HCT116 (cell line): Measurements from ENCODE around the gene CENPM. TPM values are rescaled to one million over a fixed set of nuclear protein-coding genes. Genes with fewer than 3 reads are reported as not detected.
A peak's percentile ranks its signal among the peaks of the same experiment; 100 is the strongest.

Experiments used
- ATAC-seq: fragments of 200-7000 bp; cut with Tn5 transposase; 2 replicates; pipeline ENCODE4 v1.9.1; 2020; ENCODE audit warnings: mild to moderate bottlenecking, moderate library complexity
- BruUV-seq: library from RNA; stranded (reverse); fragments of 400-500 nt; replicated peaks from 2 replicates; lab custom pipeline; 2021; lab: Mats Ljungman, UMichigan
- CTCF ChIA-PET: fragments of 300-600 bp; sonication (Branson Sonifier 250); formaldehyde crosslinking; loops from one replicate; lab custom pipeline; 2021; ENCODE audit warnings: antibody characterized with exemption; lab: Charles Lee
- POLR2A ChIA-PET: fragments of 300-600, 350-600 bp; sonication (Branson Sonifier 250); formaldehyde crosslinking; loops from one replicate; lab custom pipeline; 2021; ENCODE audit warnings: antibody characterized with exemption; lab: Charles Lee
- RAD21 ChIA-PET, 2 experiments: fragments of 300-600 bp; sonication (Branson Sonifier 250); formaldehyde crosslinking; loops; one replicate each; lab custom pipeline; 2023; ENCODE audit warnings: low total read pairs in 2 of 2; ENCODE audit not compliant: uncharacterized antibody in 2 of 2, unreplicated experiment in 2 of 2, low non-redundant PET in 1 of 2; lab: Charles Lee
- DNase-seq: peaks from one replicate; pipeline ENCODE4 v3.0.0-alpha.2; 2010; ENCODE audit warnings: low read depth, low spot score
- H2AFZ ChIP-seq: fragments of 200-600 bp; shearing (Covaris generic), sonication (generic); 2 replicates; pipeline ENCODE4 v1.6.1; 2017; ENCODE audit warnings: low read depth, mixed run types, mixed read lengths, antibody characterized with exemption, low read length; ENCODE audit not compliant: poor library complexity, severe bottlenecking
- H3K27ac ChIP-seq: 2 replicates; pipeline ENCODE4 v1.5.1; 2012; ENCODE audit warnings: low read depth, low read length
- H3K27me3 ChIP-seq: fragments of 200-600 bp; sonication (generic); 2 replicates; pipeline ENCODE4 v1.6.1; 2016; ENCODE audit warnings: mixed run types, low read length, mixed read lengths; ENCODE audit not compliant: insufficient read depth
- H3K36me3 ChIP-seq, 2 experiments: fragments of 200-500 bp in 1 of 2; fragments of 200-600 bp in 1 of 2; sonication (Bioruptor generic) in 1 of 2; sonication (generic) in 1 of 2; 2 replicates each; pipeline versions ENCODE4 v1.5.1 to v1.6.1; 2014 to 2016; ENCODE audit warnings: low read length in 2 of 2, inconsistent platforms in 1 of 2, mixed read lengths in 1 of 2, mixed run types in 1 of 2; ENCODE audit not compliant: insufficient read depth in 2 of 2, control insufficient read depth in 1 of 2
- H3K4me1 ChIP-seq, 2 experiments: fragments of 200-600 bp in 1 of 2; sonication (generic) in 1 of 2; 2 replicates each; pipeline versions ENCODE4 v1.5.1 to v1.6.1; 2012 to 2017; ENCODE audit warnings: low read length in 2 of 2, inconsistent platforms in 1 of 2, mild to moderate bottlenecking in 1 of 2, mixed read lengths in 1 of 2, mixed run types in 1 of 2, moderate library complexity in 1 of 2; ENCODE audit not compliant: insufficient read depth in 2 of 2, control insufficient read depth in 1 of 2
- H3K4me2 ChIP-seq: fragments of 200-600 bp; sonication (generic); 2 replicates; pipeline ENCODE4 v1.6.1; 2017; ENCODE audit warnings: mixed run types, low read length, mixed read lengths
- H3K4me3 ChIP-seq, 2 experiments: fragments of 200-600 bp in 1 of 2; sonication (generic) in 1 of 2; replicated peaks in 1 of 2; 2 replicates each; pipeline ENCODE4 v1.5.1; 2011 to 2016; ENCODE audit warnings: low read length in 2 of 2, control low read depth in 1 of 2, low read depth in 1 of 2, mild to moderate bottlenecking in 1 of 2, mixed read lengths in 1 of 2, mixed run types in 1 of 2
- H3K79me2 ChIP-seq: fragments of 200-600 bp; sonication (generic); 2 replicates; pipeline ENCODE4 v1.6.1; 2017; ENCODE audit warnings: mild to moderate bottlenecking, mixed run types, low read length, moderate library complexity, mixed read lengths; ENCODE audit not compliant: insufficient read depth
- H3K9ac ChIP-seq: fragments of 200-600 bp; sonication (generic); 2 replicates; pipeline ENCODE4 v1.6.1; 2016; ENCODE audit warnings: low read length, mixed read lengths
- H3K9me2 ChIP-seq: fragments of 200-600 bp; sonication (generic), shearing (Covaris generic); 2 replicates; pipeline ENCODE4 v1.6.1; 2017; ENCODE audit warnings: mixed run types, mild to moderate bottlenecking, moderate library complexity; ENCODE audit not compliant: insufficient read depth
- H3K9me3 ChIP-seq, 2 experiments: fragments of 200-500 bp in 1 of 2; fragments of 200-600 bp in 1 of 2; sonication (Bioruptor generic) in 1 of 2; sonication (generic) in 1 of 2; 2 replicates each; pipeline ENCODE4 v1.6.1; 2014 to 2017; ENCODE audit warnings: low read length in 2 of 2, mixed read lengths in 2 of 2, inconsistent platforms in 1 of 2, low read depth in 1 of 2, mild to moderate bottlenecking in 1 of 2, mixed run types in 1 of 2, moderate library complexity in 1 of 2; ENCODE audit not compliant: control insufficient read depth in 1 of 2, insufficient read depth in 1 of 2
- H4K20me1 ChIP-seq: fragments of 200-600 bp; sonication (generic), shearing (Covaris generic); 2 replicates; pipeline ENCODE4 v1.6.1; 2017; ENCODE audit warnings: mixed run types, mild to moderate bottlenecking, moderate library complexity; ENCODE audit not compliant: insufficient read depth
- EGR1 ChIP-seq: IDR thresholded peaks from 2 replicates; pipeline ENCODE4 v1.6.1; 2012; ENCODE audit warnings: low read depth
- EZH2 ChIP-seq: fragments of 200-600 bp; sonication (generic); IDR thresholded peaks from 2 replicates; pipeline ENCODE4 v1.6.1; 2017; ENCODE audit warnings: antibody characterized with exemption, mixed run types
- EZH2phosphoT487 ChIP-seq: fragments of 200-600 bp; IDR thresholded peaks from 2 replicates; pipeline ENCODE4 v1.6.1; 2018; ENCODE audit warnings: antibody characterized with exemption, borderline replicate concordance
- RAD21 ChIP-seq: IDR thresholded peaks from 2 replicates; pipeline ENCODE4 v1.6.1; 2012; ENCODE audit warnings: low read depth, mild to moderate bottlenecking
- SIN3A ChIP-seq: IDR thresholded peaks from 2 replicates; pipeline ENCODE4 v1.6.1; 2012; ENCODE audit warnings: low read depth
- SRF ChIP-seq: IDR thresholded peaks from 2 replicates; pipeline ENCODE4 v1.6.1; 2012; ENCODE audit warnings: low read depth
- ZNF274 ChIP-seq: fragments of 200-500 bp; sonication (Bioruptor generic); IDR thresholded peaks from 2 replicates; pipeline ENCODE4 v1.6.1; 2014; ENCODE audit warnings: mild to moderate bottlenecking, low read depth, low read length, inconsistent platforms
- intact Hi-C: fragments of 100-400 bp; cut with micrococcal nuclease; formaldehyde crosslinking; loops from 2 replicates; pipeline ENCODE4 v1.10.0; 2022
- total RNA-seq: library from RNA; stranded (reverse); gene quantifications from one replicate; pipeline ENCODE4 v1.2.1, GENCODE V29; 2021; ENCODE audit not compliant: unreplicated experiment

The CENPM gene
- total RNA-seq, 1 experiment from 2014 or later: 44.7 TPM

- intact Hi-C loops: loop anchor here (2.0 to 5.0 kb wide), 2 partner anchors 146 to 479 kb away; no protein-coding TSS in a partner anchor
- no TSS peak for BruUV-seq
- H3K27ac ChIP-seq: no peak overlapping the region
- no peak overlapping the region for H2AFZ ChIP-seq
- ChIA-PET RAD21 (no interaction called here), CTCF (interaction anchor here (1.1 kb wide), 1 partner anchor 11 kb away, joined by 3 read pairs; no protein-coding TSS in a partner anchor), POLR2A (no interaction called here)
- no peaks in the 10 kb centered on the region for H4K20me1 ChIP-seq
- H3K9me2 ChIP-seq: no peaks in the 10 kb centered on the region
- H3K79me2 ChIP-seq: no peaks in the 10 kb centered on the region
- no peak overlapping the region for H3K9ac ChIP-seq
- no peaks in the 10 kb centered on the region; a peak in 1 of 4 replicates for H3K9me3 ChIP-seq
- no peak for ATAC-seq
- no peak for DNase-seq
- H3K4me3 ChIP-seq: no peak overlapping the region
- no peak overlapping the region for H3K4me2 ChIP-seq
- H3K4me1 ChIP-seq: peaks cover 0 to 17% of the 10 kb centered on the region in 2 experiments; a peak in 1 of 4 replicates
- no peaks in the 10 kb centered on the region for H3K36me3 ChIP-seq
- no peaks in the 10 kb centered on the region for H3K27me3 ChIP-seq
- TF ChIP-seq EZH2: no peak
- no peak for TF ChIP-seq RAD21
Measured at GRCh38 chr22:41966225-41966606, 19.3 kb upstream of the CENPM start.

DNA sequence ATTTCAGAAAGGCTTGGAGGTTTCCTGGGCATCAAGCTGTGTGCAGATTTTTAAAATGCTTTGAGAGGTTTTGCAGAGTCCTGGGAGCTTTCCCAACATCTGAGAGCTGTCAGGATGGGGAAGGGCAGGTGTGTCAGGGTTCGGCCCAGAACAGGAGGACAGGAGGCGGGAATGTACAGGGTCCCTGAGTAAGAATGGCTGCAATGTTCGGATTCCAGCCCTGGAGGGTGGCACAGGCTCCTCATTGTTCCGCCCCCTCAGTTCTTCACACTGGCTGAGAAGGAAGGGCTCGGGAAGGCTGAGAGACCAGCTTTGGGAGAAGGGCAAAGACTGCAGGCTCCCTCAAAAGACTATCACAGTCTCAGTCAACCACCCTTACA is 17.1 kb upstream of the CENPM start:
- no peak for DNase-seq
- H3K27ac ChIP-seq: no peak overlapping the region
- no peaks in the 10 kb centered on the region for H3K27me3 ChIP-seq
- no peak overlapping the region for H2AFZ ChIP-seq
- intact Hi-C loops: no loop called here
- CTCF ChIA-PET: no interaction called here
- no peak overlapping the region for H3K4me2 ChIP-seq
- peaks cover 0 to 14% of the 10 kb centered on the region in 2 experiments; a peak in 1 of 4 replicates for H3K4me1 ChIP-seq
- POLR2A ChIA-PET: no interaction called here
- H3K79me2 ChIP-seq: no peaks in the 10 kb centered on the region
- no peaks in the 10 kb centered on the region for H3K9me2 ChIP-seq
- RAD21 ChIA-PET: no interaction called here
- H3K9me3 ChIP-seq: no peaks in the 10 kb centered on the region; a peak in 1 of 4 replicates
- no peak overlapping the region for H3K9ac ChIP-seq
- TF ChIP-seq ZNF274 (no peak), SRF (no peak), SIN3A (no peak), EZH2phosphoT487 (no peak), EGR1 (peak; percentile 19; the same call in 1 of the 2 replicates)
- ATAC-seq: no peak
- H4K20me1 ChIP-seq: no peaks in the 10 kb centered on the region
- no TSS peak for BruUV-seq
- no peak overlapping the region for H3K4me3 ChIP-seq
- no peaks in the 10 kb centered on the region for H3K36me3 ChIP-seq
